SK-N-SH (cell line): ENCODE measurements around the gene DZIP1L. TPM values are rescaled to one million over a fixed set of nuclear protein-coding genes. Genes with fewer than 3 reads are reported as not detected.

Experiments
- CTCF ChIA-PET: fragments of 300-600, 350-600 bp; formaldehyde crosslinking; extraction: SDS; loops from one replicate; lab custom pipeline; 2021; lab: Yijun Ruan, JAX
- POLR2A ChIA-PET: fragments of 350-600 bp; sonication (Branson Sonifier 250); formaldehyde crosslinking; extraction: SDS; loops from one replicate; lab custom pipeline; 2020; ENCODE audit warnings: antibody characterized with exemption, inconsistent platforms; lab: Yijun Ruan, JAX
- DNase-seq: peaks from one replicate; pipeline ENCODE4 v3.0.0; 2012
- H2AFZ ChIP-seq: fragments of 200-600 bp; sonication (generic); 2 replicates; pipeline ENCODE4 v1.8.1; 2016; ENCODE audit warnings: antibody characterized with exemption, mild to moderate bottlenecking, low read depth
- H3F3A ChIP-seq: fragments of 200-600 bp; sonication (generic); replicated peaks from 2 replicates; pipeline ENCODE3; 2016; ENCODE audit warnings: antibody characterized with exemption, mild to moderate bottlenecking; ENCODE audit not compliant: insufficient read depth
- H3K27ac ChIP-seq, 2 experiments: fragments of 200-500 bp in 1 of 2; fragments of 200-600 bp in 1 of 2; sonication (Bioruptor generic) in 1 of 2; sonication (generic), shearing (Covaris generic) in 1 of 2; 2 replicates each; pipeline versions ENCODE4 v1.5.1 to v1.6.1; 2014 to 2016; ENCODE audit warnings: low read depth in 2 of 2, inconsistent platforms in 1 of 2, low read length in 1 of 2, mild to moderate bottlenecking in 1 of 2, mixed read lengths in 1 of 2
- H3K27me3 ChIP-seq: fragments of 200-600 bp; sonication (generic), shearing (Covaris generic); 2 replicates; pipeline ENCODE4 v1.6.1; 2016; ENCODE audit warnings: mixed run types; ENCODE audit not compliant: insufficient read depth
- H3K36me3 ChIP-seq, 2 experiments: fragments of 200-500 bp in 1 of 2; fragments of 200-600 bp in 1 of 2; sonication (Bioruptor generic) in 1 of 2; sonication (generic) in 1 of 2; replicated peaks in 1 of 2; 2 replicates each; pipeline versions ENCODE3 to v1.5.1; 2014 to 2016; ENCODE audit warnings: low read length in 1 of 2, mild to moderate bottlenecking in 1 of 2; ENCODE audit not compliant: insufficient read depth in 2 of 2, control insufficient read depth in 1 of 2
- H3K4me1 ChIP-seq, 2 experiments: fragments of 200-500 bp in 1 of 2; fragments of 200-600 bp in 1 of 2; sonication (Bioruptor generic) in 1 of 2; sonication (generic), shearing (Covaris generic) in 1 of 2; 2 replicates each; pipeline versions ENCODE4 v1.5.1 to v1.6.1; 2014 to 2016; ENCODE audit warnings: low read depth in 1 of 2, low read length in 1 of 2, mixed run types in 1 of 2; ENCODE audit not compliant: insufficient read depth in 2 of 2, control insufficient read depth in 1 of 2
- H3K4me2 ChIP-seq: fragments of 200-600 bp; sonication (generic), shearing (Covaris generic); 2 replicates; pipeline ENCODE4 v1.6.1; 2017; ENCODE audit warnings: mixed run types
- H3K4me3 ChIP-seq, 2 experiments: fragments of 200-500 bp in 1 of 2; fragments of 200-600 bp in 1 of 2; sonication (Bioruptor generic) in 1 of 2; sonication (generic), shearing (Covaris generic) in 1 of 2; 2 replicates each; pipeline versions ENCODE4 v1.5.1 to v1.8.1; 2014 to 2016; ENCODE audit warnings: low read depth in 2 of 2, inconsistent platforms in 1 of 2, low read length in 1 of 2, mild to moderate bottlenecking in 1 of 2, mixed read lengths in 1 of 2, moderate library complexity in 1 of 2
- H3K79me2 ChIP-seq: fragments of 200-600 bp; sonication (generic); 2 replicates; pipeline ENCODE4 v1.8.1; 2017; ENCODE audit warnings: mild to moderate bottlenecking; ENCODE audit not compliant: insufficient read depth
- H3K9ac ChIP-seq: fragments of 200-600 bp; sonication (generic); 2 replicates; pipeline ENCODE4 v1.6.1; 2017; ENCODE audit warnings: mixed run types
- H3K9me2 ChIP-seq: fragments of 200-600 bp; sonication (generic); 2 replicates; pipeline ENCODE4 v1.6.1; 2017; ENCODE audit warnings: mixed run types
- H3K9me3 ChIP-seq: fragments of 200-600 bp; sonication (generic); 2 replicates; pipeline ENCODE4 v1.6.1; 2017; ENCODE audit warnings: mixed run types, mild to moderate bottlenecking, moderate library complexity
- H4K20me1 ChIP-seq: fragments of 200-600 bp; sonication (generic); 2 replicates; pipeline ENCODE4 v1.6.1; 2017; ENCODE audit warnings: mild to moderate bottlenecking, mixed run types; ENCODE audit not compliant: insufficient read depth
- EP300 ChIP-seq, 2 experiments: IDR thresholded peaks; 2 replicates each; pipeline versions ENCODE4 v1.4.0 to v1.6.1; 2012; ENCODE audit warnings: borderline replicate concordance in 1 of 2, low read depth in 1 of 2, low read length in 1 of 2
- FOSL2 ChIP-seq: IDR thresholded peaks from 2 replicates; pipeline ENCODE4 v1.4.0; 2012; ENCODE audit warnings: low read depth, mild to moderate bottlenecking, moderate library complexity, borderline replicate concordance
- FOXJ3 ChIP-seq: sonication (generic); formaldehyde crosslinking; IDR thresholded peaks from 2 replicates; pipeline ENCODE4 v1.5.1; 2020; ENCODE audit warnings: mild to moderate bottlenecking, missing genetic modification reagents
- FOXM1 ChIP-seq: IDR thresholded peaks from 2 replicates; pipeline ENCODE4 v1.4.0; 2012; ENCODE audit warnings: low read depth, mild to moderate bottlenecking
- GATA2 ChIP-seq: sonication (generic); formaldehyde crosslinking; IDR thresholded peaks from 2 replicates; pipeline ENCODE4 v1.5.0; 2020; ENCODE audit warnings: mild to moderate bottlenecking, missing genetic modification reagents
- MEF2A ChIP-seq: IDR thresholded peaks from 2 replicates; pipeline ENCODE4 v1.4.0; 2012; ENCODE audit warnings: low read depth, borderline replicate concordance
- MXI1 ChIP-seq: IDR thresholded peaks from 2 replicates; pipeline ENCODE4 v1.6.1; 2012; ENCODE audit warnings: mild to moderate bottlenecking, low read depth, low read length, improper control_type of control experiment
- NRF1 ChIP-seq: IDR thresholded peaks from 2 replicates; pipeline ENCODE4 v1.6.1; 2012; ENCODE audit warnings: low read depth, mild to moderate bottlenecking, low read length
- POLR2AphosphoS5 ChIP-seq: IDR thresholded peaks from 2 replicates; pipeline ENCODE4 v1.6.1; 2012; ENCODE audit warnings: low read depth, low read length
- RFX5 ChIP-seq: IDR thresholded peaks from 2 replicates; pipeline ENCODE4 v1.6.1; 2012; ENCODE audit warnings: mild to moderate bottlenecking, improper control_type of control experiment, low read length
- RXRA ChIP-seq: IDR thresholded peaks from 2 replicates; pipeline ENCODE4 v1.4.0; 2012; ENCODE audit warnings: low read depth, mild to moderate bottlenecking, borderline replicate concordance
- SIN3A ChIP-seq: IDR thresholded peaks from 2 replicates; pipeline ENCODE4 v1.6.1; 2012; ENCODE audit warnings: low read depth, mild to moderate bottlenecking, low read length, moderate library complexity, borderline replicate concordance
- SMC3 ChIP-seq: IDR thresholded peaks from 2 replicates; pipeline ENCODE4 v1.6.1; 2012; ENCODE audit warnings: low read depth, low read length, improper control_type of control experiment
- TEAD4 ChIP-seq: IDR thresholded peaks from 2 replicates; pipeline ENCODE4 v1.4.0; 2012; ENCODE audit warnings: mild to moderate bottlenecking, borderline replicate concordance; ENCODE audit not compliant: insufficient read depth
- WGBS: methylation state at CpG from one replicate; pipeline ENCODE4 v1.1.6; 2017; ENCODE audit warnings: low lambda C conversion rate; 5-methylcytosine and 5-hydroxymethylcytosine counted together
- polyA plus RNA-seq, 3 experiments: library from polyadenylated mRNA; depleted of rRNA; stranded (reverse); fragments of >200 nt; gene quantifications; 2 replicates each; pipeline ENCODE4 v1.2.3, GENCODE V29; 2012
- TF ChIP-seq, protein P1 (sequence below): IDR thresholded peaks from 2 replicates; pipeline ENCODE4; 2012
- TF ChIP-seq, protein P2 (sequence below): fragments of 150-350 bp; IDR thresholded peaks from 2 replicates; pipeline ENCODE4 v1.6.1; 2016; ENCODE audit warnings: mild to moderate bottlenecking, low read depth, low read length
- TF ChIP-seq, protein P3 (sequence below): IDR thresholded peaks from 2 replicates; pipeline ENCODE4 v1.4.0; 2012; ENCODE audit warnings: low read depth, borderline replicate concordance

Gene DZIP1L
- polyA plus RNA-seq, 1 of the 3 experiments (the other 2 are of a cell fraction), result 6.4 TPM

DNA sequence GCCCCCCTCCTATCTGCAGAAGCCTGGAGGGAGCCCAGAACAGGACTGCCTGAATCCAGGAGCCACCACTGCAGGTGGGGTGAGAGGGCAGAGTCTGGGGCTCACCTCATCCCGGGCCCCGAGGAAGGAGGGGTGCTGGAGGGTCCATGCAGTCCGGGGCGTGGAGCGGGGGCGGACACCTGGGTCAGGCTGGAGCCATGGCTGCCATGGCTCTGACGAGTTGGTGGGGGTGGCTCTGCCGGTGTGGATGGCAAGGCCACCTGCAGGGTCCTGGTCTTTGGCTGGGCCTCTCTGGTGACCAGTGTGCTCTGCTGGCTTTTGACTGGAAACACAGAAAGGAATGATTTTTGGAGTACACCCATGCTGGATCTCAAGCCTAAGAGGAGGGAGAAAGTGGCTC lies 47.4 kb downstream of the DZIP1L start:
- Histone ChIP-seq H2AFZ (no peak overlapping the region), H3K4me2 (no peak overlapping the region), H3F3A (peaks cover 5% of the 10 kb centered on the region), H3K27me3 (no peaks in the 10 kb centered on the region), H3K4me1 (no peaks in the 10 kb centered on the region; a peak in 1 of 4 replicates), H4K20me1 (peaks cover 2% of the 10 kb centered on the region; the same call in 1 of the 2 replicates), H3K9me3 (no peaks in the 10 kb centered on the region), H3K4me3 (no peak overlapping the region), H3K79me2 (no peaks in the 10 kb centered on the region), H3K9ac (no peak overlapping the region), H3K36me3 (peaks cover 41 to 73% of the 10 kb centered on the region in 2 experiments), H3K27ac (no peak overlapping the region), H3K9me2 (no peaks in the 10 kb centered on the region)
- CTCF ChIA-PET, result interaction anchor here (0.6 to 3.8 kb wide), 9 partner anchors 8 to 323 kb away, joined by 3 to 35 read pairs (median 4); no protein-coding TSS in a partner anchor
- no peak for TF ChIP-seq TEAD4
- TF ChIP-seq SIN3A, result no peak
- TF ChIP-seq POLR2AphosphoS5, result no peak
- no peak for TF ChIP-seq SMC3
- TF ChIP-seq, protein P1, sequence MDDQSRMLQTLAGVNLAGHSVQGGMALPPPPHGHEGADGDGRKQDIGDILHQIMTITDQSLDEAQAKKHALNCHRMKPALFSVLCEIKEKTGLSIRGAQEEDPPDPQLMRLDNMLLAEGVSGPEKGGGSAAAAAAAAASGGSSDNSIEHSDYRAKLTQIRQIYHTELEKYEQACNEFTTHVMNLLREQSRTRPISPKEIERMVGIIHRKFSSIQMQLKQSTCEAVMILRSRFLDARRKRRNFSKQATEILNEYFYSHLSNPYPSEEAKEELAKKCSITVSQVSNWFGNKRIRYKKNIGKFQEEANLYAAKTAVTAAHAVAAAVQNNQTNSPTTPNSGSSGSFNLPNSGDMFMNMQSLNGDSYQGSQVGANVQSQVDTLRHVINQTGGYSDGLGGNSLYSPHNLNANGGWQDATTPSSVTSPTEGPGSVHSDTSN, result no peak
- TF ChIP-seq, protein P2, sequence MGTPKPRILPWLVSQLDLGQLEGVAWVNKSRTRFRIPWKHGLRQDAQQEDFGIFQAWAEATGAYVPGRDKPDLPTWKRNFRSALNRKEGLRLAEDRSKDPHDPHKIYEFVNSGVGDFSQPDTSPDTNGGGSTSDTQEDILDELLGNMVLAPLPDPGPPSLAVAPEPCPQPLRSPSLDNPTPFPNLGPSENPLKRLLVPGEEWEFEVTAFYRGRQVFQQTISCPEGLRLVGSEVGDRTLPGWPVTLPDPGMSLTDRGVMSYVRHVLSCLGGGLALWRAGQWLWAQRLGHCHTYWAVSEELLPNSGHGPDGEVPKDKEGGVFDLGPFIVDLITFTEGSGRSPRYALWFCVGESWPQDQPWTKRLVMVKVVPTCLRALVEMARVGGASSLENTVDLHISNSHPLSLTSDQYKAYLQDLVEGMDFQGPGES, result no peak
- TF ChIP-seq RFX5, result no peak
- no peak for TF ChIP-seq MXI1
- TF ChIP-seq, protein P3, sequence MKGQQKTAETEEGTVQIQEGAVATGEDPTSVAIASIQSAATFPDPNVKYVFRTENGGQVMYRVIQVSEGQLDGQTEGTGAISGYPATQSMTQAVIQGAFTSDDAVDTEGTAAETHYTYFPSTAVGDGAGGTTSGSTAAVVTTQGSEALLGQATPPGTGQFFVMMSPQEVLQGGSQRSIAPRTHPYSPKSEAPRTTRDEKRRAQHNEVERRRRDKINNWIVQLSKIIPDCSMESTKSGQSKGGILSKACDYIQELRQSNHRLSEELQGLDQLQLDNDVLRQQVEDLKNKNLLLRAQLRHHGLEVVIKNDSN, result no peak
- no peak for TF ChIP-seq NRF1
- TF ChIP-seq GATA2 (CRISPR knock-in tag), result no peak
- TF ChIP-seq EP300 (IDR thresholded peaks at IDR 0.05; ENCODE audit: borderline replicate concordance in 1 of 2, low read depth in 1 of 2, low read length in 1 of 2), result no peak
- no peak for TF ChIP-seq FOXM1
- POLR2A ChIA-PET, result no interaction called here
- DNase-seq, result no peak
- 72% methylated on average over 7 of the region's 8 CpGs for WGBS

DNA sequence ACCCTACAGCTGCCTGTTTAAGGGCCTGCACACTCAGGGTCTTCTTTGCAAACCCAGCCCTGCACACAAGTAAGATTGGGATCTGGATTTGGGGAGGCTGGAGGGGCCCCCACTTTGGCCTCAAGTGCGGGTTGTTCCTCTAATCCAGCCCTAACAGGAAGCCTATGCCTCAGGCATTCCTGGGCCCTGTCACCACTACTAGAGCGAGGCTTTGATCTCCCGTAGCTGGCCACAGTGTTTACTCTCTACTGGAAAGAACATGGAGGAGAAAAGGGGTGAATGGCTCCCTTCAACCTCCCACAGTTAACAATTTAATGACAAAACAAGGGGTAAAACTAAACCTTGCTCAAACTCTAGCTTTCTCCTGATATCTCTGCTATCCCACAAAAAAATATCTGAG lies 48.4 kb downstream of the DZIP1L start:
- H3K27ac ChIP-seq, result no peak overlapping the region
- TF ChIP-seq FOXJ3 (CRISPR knock-in tag), result no peak
- TF ChIP-seq, protein P2, result no peak
- TF ChIP-seq NRF1, result no peak
- TF ChIP-seq MEF2A, result no peak
- TF ChIP-seq SIN3A, result no peak
- TF ChIP-seq RXRA, result no peak
- TF ChIP-seq FOSL2, result no peak
- WGBS, result 93% methylated on average over 3 of the region's 3 CpGs
- peaks cover 10% of the 10 kb centered on the region; the same call in 1 of the 2 replicates for H4K20me1 ChIP-seq
- peaks cover 38 to 75% of the 10 kb centered on the region in 2 experiments for H3K36me3 ChIP-seq
- no peaks in the 10 kb centered on the region for H3K27me3 ChIP-seq
- H3K4me2 ChIP-seq, result no peak overlapping the region
- H3K4me3 ChIP-seq, result no peak overlapping the region
- no peaks in the 10 kb centered on the region for H3K9me3 ChIP-seq
- ChIA-PET POLR2A (no interaction called here), CTCF (interaction anchor here (0.8 to 3.8 kb wide), 4 partner anchors 16 to 108 kb away, joined by 3 to 35 read pairs (median 4); partner anchors contain the start of gene DBR1)
- peaks cover 10% of the 10 kb centered on the region for H3F3A ChIP-seq
- H3K9ac ChIP-seq, result no peak overlapping the region
- no peaks in the 10 kb centered on the region for H3K79me2 ChIP-seq
- H2AFZ ChIP-seq, result no peak overlapping the region
- DNase-seq, result no peak
- no peaks in the 10 kb centered on the region for H3K9me2 ChIP-seq
- H3K4me1 ChIP-seq, result peaks cover 0 to 8% of the 10 kb centered on the region in 2 experiments; a peak in 3 of 4 replicates
